DMS153 treated with DMSO at 0.1 percent for 48 hours (cell line): ENCODE data around the gene VTN.

Source experiments
- DNase-seq: peaks from one replicate; lab custom pipeline; 2025; ENCODE audit not compliant: unreplicated experiment; lab: John Stamatoyannopoulos, UW

Gene VTN

GRCh38 chr17:28369684-28370034, 448 bp downstream of the VTN start:
- no peak for DNase-seq

GRCh38 chr17:28368915-28369683, 1.0 kb downstream of the VTN start:
- DNase-seq: no peak

- DNase-seq: no peak
Observed at GRCh38 chr17:28368306-28368831, 1.7 kb downstream of the VTN start.

GRCh38 chr17:28367641-28368305, 2.3 kb downstream of the VTN start:
- DNase-seq: no peak

- no peak for DNase-seq
Observed at GRCh38 chr17:28366605-28367004, 3.5 kb downstream of the VTN start.

GRCh38 chr17:28365487-28365886, 4.6 kb downstream of the VTN start:
- no peak for DNase-seq

- no peak for DNase-seq
Observed at GRCh38 chr17:28364665-28365363, 5.3 kb downstream of the VTN start, which contains the start of gene SEBOX. Gene SEBOX (minus strand): TSS chr17:28365199. CDS start chr17:28365151, 48 bp downstream.

- DNase-seq: no peak
Observed at GRCh38 chr17:28363776-28364650, 6.1 kb downstream of the VTN start.

- DNase-seq: no peak
Observed at GRCh38 chr17:28363186-28363585, 6.9 kb downstream of the VTN start.

- no peak for DNase-seq
Observed at GRCh38 chr17:28357901-28358197, 12.3 kb downstream of the VTN start.

GRCh38 chr17:28357061-28357900, 12.8 kb downstream of the VTN start, which contains the start of gene POLDIP2:
Gene POLDIP2 (minus strand): TSS chr17:28357527. CDS start chr17:28357448, 79 bp downstream.
- peak; percentile 82 for DNase-seq

- DNase-seq: no peak
Observed at GRCh38 chr17:28350271-28350670, 19.8 kb downstream of the VTN start.

- no peak for DNase-seq
Observed at GRCh38 chr17:28348979-28349378, 21.1 kb downstream of the VTN start.

GRCh38 chr17:28347261-28347891, 22.7 kb downstream of the VTN start:
- no peak for DNase-seq

GRCh38 chr17:28346746-28347246, 23.3 kb downstream of the VTN start:
- no peak for DNase-seq

GRCh38 chr17:28346199-28346580, 23.9 kb downstream of the VTN start:
- no peak for DNase-seq

GRCh38 chr17:28345419-28346198, 24.5 kb downstream of the VTN start:
- no peak for DNase-seq

- no peak for DNase-seq
Observed at GRCh38 chr17:28344435-28344901, 25.6 kb downstream of the VTN start.
